HG02938 (cell line): ENCODE data around the gene ANO10.
"Not testable (repeated sequence)": the region's sequence is repeated elsewhere in the genome, so short reads cannot be mapped to it uniquely, and the experiment has no call there.

ENCODE experiments used
- ATAC-seq: cut with Tn5 transposase; IDR thresholded peaks from one replicate; pipeline ENCODE4 v1.9.1; 2021; ENCODE audit warnings: mild to moderate bottlenecking, moderate library complexity; ENCODE audit not compliant: unreplicated experiment

Gene ANO10

DNA sequence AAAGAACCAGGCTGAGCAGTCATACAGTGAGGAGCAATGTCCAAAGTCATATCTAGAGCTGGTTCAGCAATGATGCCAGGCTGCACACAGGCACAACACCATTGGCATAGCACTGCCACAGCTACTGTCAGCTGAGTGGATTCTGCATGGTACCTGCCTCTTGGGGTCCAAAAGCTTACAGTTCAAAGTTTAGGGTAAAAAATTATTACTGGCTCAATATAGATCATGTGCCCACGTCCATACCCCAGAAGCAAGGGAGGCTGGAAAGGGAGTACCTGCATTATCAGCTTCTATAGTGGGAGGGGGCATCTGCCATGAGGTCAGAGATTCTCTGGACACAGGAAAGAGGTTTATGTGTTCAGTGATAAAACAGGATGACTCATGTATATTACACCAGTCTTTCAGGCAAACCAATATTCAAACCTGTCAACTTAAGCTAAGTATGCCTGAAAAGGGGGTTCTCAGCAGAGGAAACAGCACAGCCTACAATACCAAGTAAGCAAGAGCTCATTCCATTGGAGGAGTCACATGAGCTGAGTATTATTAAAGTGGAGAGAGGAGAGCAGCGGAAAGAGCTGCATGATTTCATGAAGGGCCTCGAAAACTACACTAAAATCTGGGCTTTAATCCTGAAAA is 99.0 kb downstream of the ANO10 start:
- ATAC-seq = no peak

DNA sequence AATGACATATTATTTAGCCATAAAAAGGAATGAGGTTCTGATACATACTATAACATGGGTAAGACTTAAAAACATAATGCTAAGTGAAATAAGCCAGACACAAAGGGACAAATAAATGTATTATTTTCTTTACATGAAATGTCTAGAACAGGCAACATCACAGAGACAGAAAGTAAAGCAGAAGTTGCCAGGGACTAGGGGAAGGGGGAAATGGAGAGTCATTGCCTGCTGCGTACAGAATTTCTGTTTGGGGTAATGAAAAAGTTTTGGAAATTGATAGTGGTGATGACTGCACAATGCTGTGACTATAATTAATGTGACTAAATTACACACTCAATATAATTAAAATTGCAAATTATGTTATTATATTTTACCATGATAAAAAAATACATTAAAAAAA is 99.9 kb downstream of the ANO10 start:
- no peak for ATAC-seq

DNA sequence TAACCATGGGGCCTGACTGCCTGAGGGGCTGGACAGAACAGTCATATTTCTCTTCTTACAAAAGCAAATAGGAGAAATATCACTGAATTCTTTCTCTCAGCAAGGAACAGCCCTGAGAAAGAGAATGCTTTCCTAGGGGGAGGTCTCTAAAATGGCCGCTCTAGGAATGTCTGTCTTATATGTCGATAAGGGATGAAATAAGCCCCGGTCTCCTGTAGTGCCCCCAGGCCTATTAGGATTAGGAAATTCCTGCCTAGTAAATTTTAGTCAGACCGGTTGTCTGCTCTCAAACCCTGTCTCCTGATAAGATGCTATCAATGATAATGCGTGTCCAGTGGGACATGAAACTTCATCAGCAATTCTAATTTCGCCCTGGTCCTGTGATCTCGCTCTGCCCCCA is 103.3 kb downstream of the ANO10 start:
- ATAC-seq = not testable (repeated sequence)

DNA sequence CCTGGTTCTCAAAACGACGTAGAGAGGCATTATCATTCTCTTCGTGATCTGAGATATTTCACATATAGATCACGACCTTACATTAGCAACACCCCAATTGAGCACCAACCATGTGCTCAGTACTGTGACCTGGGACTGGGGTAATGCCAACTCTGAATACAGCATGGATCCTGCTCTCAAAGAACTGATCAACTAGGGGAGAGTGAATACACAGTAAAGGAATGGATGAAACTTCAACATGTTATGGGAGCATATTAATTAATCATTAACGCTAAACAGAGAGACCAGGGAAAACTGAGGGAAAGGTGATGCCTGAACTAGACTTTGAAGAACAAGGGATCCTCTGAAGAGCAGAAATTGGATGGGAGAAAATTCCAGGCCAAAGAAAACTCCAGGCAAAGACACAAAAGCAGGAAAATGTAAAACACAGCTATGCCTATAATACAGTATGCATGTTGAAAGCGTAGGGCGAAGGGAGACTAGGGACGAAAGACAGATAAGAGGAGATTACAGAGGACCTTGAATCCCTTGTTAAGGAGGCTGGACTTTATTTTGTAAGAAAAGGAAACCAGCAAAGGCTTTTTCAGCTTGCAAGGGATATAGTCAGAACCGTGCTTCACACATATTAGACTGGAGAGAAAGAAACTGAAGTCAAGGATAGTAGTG is 105.7 kb downstream of the ANO10 start:
- no peak for ATAC-seq

DNA sequence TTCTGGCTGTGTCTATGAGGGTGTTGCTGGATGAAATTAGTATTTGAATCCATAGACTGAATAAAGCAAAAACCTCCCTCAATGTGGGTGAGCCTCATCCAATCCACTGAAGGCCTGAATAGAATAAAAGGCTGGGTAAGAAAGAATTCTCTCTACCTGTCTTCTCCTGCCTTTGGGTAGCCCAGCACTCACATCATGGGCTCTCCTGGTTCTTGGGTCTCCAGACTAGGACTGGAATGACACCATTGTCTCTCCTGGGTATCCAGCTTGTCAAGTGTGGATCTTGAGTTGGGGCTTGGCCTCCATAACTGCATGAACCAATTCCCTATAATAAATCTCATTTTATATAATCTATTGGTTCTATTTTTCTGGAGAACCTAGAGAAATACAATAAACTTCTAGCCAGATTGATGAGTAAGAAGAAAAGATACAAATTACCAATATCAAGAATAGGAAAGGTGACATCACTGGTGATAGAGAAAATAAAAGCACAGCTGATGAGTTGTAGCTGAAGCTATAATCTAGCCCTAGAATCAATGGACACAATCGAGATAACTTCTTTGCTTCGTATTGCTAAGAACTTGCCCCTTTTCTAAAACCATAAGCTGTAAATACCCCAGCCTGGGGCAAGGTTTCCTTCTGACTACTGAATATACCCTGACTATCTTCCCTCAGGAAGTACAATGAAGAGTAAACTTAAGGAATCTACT is 106.4 kb downstream of the ANO10 start:
- no peak for ATAC-seq

DNA sequence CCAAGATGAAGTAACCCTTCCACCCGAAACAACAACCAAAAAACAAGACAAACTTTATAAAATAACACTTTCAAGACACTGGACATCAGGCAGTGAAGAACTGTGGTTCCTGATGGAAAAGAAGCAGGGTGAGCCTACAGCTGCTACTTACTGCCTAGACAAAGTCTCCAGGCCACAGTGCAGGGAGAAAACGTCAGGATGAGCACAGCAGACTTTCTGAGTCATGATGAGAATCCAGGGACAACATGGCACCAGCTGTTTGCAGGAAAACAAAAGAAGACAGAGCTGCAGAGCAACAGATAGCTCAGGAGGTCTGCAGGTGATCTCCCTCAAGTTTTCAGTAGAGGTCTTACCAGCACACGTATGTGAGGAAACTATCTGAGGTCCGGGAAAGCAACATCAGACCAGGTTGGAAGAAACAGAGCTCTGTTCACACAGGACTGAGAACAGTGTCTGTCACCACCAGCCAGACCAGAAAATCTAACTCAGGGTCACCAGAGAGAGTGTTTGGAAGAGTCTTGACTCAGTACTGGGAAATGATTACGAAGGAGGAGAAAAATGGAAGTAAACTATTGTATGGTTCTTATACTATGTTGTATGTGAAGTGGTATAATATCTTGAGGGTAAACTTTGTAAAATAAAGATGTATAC is 108.9 kb downstream of the ANO10 start:
- no peak for ATAC-seq

DNA sequence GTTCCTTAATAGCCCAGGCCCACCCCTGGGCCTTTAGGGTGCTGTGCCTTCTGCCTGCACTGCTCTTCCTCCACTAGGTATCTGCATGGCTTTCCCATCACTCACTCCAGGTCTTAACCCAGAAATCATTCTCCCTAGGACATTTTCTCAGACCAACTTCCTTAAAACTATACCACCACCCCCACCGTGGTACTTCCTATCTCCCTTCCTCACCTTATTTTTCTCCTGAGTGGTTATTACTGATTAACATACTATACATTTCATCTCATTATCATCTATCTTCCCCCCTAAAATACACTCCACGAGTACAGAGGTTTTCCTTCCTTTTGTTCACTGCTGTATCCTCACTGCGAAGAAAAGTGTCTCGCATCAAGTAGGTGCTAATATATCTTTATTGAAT is 115.2 kb downstream of the ANO10 start:
- no peak for ATAC-seq

DNA sequence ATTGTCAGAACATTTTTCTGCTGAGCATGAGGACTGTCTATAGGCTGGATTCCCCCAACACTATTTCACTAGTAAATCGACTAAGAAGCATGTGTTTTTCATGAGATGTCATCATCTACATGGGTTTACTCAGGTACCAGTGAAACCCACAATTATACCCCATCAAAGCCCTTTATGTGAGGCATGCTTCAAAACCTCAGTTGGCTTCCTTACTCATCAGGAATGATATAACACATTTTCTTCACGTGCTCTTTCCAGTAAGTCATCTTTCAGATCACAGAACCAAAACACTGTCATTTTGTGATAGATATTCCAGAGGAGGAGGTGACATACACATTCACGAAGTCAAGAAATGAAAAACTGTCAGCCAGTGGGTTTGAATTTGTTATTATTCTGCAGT is 116.5 kb downstream of the ANO10 start:
- no peak for ATAC-seq

DNA sequence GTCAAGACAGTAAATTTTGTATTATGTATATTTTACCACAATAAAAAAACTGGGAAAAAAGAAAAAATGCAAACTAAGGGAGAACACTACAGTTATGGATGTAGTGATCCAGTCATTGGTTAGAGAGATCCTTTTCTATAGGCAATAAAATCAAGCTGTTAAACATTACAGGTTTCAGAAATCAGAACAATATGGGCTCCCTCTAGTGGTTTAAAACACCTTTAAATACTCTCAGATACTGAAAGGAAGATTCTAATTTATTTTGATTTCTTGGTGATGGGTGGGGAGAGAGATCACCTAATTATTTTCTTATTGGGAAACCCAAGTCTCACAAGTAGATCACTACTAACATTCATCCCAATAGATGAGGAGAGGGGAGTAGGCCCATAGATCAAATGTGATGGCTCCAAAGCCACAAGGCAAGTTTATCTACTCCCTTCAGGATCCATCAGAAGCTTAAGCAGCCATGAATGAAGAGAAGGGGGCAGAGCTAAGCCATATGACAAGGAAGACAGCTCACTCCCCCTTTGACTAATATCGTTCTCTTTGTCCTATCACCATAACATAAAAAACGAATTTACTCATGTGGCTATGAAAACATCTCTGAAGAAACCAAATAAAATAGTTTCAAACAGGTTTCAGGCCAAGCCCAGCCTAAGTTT is 118.6 kb downstream of the ANO10 start:
- no peak for ATAC-seq

DNA sequence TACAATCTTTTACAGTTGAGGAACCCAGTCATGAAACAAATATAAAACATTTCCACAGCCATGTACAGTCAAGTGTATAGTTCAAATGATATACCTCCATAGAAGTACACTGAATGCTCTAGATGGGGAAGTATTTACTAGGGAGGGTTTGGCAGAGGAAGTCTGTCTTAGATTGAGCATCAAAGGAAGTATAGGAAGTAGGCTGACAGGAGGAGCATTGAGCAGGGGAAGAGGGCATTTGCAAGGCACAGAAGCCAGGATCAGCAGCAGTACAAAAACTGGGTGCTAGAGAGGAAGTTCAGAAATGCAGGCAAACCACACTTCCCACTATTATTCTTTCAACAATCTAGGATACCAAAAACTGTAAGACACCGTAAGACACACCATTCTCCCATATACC is 122.6 kb downstream of the ANO10 start:
- no peak for ATAC-seq

DNA sequence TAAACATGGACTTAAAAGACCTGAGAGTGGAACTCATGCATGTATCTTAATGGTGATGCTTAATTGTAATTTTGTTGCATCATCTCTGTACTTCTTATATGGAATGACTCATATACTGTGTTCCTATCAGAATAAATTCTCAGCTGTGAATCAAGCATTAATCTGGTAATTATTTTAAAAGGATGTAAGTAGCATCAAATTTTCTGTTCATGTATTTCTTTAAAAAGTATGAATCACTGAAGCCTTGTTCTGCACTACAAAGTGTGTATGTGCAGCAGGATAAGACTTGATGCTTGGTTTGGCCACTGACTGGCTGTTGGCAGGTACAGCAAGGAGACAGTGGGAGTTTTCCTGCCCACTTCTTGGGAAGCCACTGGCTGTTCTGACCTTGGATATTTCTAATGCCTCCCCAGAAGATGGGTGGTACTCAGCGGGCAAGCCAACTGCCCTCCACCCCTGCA is 123.9 kb downstream of the ANO10 start:
- ATAC-seq = no peak

DNA sequence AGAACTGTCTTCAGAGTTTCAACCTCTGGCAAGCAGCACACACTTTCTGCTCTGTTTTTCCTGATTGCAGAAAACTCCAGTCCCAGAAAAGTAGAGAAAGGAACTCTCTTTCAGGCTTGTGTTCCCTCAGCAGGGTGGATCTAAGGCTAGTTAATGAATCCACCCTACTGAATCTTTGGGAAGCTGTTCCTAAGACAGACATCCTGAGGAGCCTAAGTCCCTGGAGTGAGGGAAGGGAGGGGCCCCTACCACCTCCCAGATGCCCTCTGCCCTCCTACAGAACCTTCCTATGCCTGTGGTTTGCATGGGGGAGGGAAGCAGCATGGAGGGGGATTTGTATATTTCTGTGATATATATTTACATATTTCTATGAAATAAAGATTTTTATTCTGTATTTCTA is 124.4 kb downstream of the ANO10 start:
- no peak for ATAC-seq

DNA sequence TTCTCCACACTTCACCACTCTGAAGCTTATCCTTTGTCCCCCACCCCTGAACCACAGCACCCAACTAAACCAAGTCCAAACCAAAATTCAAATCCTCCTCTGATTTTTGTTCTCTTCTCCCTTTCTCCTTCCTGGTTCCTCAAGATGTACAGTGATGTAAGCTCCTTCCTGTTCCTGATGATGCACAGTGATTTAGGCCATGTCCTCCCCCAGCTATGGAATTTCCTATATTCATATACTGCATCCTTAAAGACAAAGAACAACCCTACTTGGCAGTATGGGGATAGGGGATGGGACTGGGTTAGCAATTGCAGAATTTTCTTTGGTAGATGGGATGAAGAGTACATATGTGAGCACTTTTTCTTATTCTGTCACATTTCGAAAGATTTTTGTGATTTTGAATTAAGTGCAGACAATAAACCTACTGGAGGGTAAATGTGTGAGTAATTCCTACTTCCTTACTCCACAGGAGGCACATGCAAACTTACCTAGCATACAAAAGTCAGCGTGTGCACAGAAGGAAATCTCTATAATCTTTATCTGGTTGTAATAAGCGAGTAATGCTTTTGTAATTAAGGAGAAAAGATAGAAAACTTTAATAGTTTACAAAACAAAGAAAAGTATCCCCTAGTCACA is 125.0 kb downstream of the ANO10 start:
- no peak for ATAC-seq

DNA sequence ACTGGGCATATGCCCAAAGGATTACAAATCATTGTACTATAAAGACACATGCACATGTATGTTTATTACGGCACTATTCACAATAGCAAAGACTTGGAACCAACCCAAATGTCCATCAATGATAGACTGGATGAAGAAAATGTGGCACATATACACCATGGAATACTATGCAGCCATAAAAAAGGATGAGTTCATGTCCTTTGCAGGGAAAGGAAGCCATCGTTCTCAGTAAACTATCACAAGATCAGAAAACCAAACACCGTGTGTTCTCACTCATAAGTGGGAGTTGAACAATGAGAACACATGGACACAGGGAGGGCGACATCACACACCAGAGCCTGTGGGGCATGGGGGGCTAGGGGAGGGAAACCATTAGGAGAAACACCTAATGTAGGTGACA is 128.9 kb downstream of the ANO10 start:
- not testable (repeated sequence) for ATAC-seq

DNA sequence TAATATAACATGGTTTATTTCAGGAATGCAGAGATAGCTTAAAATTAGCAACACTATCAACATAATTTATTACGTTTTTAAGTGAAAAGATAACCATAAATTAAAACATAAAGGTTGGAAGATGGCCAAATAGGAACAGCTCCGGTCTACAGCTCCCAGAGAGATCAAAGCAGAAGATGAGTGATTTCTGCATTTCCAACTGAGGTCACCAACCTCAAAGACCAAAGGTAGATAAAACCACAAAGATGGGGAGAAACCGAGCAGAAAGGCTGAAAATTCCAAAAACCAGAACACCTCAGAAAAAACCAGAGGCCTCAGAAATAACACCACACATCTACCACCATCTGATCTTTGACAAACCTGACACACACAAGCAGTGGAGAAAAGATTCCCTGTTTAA is 130.0 kb downstream of the ANO10 start:
- ATAC-seq = not testable (repeated sequence)

DNA sequence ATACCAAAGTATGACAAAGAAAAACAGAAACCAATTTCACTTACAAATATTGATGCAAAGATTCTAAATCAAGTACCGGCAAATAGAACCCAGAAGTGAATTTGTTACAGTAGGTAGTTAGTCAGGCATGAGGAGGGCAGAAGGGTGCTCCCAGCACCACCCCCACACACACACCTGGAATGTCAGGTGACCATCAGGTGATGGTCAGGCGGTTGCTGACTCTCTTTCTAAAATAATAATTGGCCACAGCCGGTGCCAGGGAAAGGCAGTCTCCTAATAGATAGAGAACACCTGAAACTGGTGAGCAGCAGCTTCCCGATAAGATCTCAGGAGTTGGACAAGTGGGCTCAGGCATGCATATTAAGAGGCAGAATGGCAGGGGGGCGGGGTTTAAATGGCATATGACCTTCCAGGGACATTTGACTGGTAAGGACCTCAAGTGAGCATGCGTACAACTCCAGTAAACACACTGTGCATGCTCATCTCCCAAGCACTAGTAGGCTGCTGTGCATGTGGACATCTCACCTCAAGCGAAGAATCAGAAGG is 131.1 kb downstream of the ANO10 start:
- no peak for ATAC-seq

DNA sequence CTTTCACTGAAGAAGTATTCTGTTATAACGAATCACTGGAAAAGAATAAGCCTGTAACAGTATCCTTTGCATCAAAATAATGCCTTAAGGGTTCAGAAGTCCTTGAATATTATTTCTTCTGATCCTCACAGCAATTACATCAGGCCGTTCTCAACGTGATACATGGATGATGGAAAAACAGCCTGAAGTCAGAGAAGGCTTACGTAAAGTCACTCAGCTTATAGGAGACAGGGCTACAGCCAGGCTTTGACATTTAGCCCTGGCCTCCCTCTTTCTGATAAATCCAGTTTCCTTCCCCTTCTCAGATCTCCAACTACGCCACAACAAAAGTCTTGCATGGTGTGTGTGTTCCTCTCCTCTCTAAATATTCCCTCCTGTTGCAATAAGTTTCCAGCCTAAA is 131.9 kb downstream of the ANO10 start:
- ATAC-seq = no peak

DNA sequence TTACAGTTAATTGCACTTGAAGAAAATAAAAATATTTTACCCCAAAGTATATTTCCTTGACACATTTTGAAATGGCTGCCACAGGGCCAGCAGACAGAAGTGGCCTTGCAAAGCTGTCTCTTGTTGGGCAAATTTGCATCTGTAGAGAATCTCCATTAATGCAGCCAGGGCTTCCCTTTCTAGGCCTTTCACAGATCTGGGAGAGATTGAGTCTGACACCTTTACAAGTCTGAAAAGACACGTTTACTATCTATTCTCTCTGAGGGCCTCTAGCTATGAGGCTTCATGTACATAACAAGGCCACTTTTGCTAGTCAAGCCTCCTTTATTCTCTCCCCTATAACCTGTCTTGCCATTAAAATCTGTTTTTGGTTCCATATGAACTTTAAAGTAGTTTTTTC is 135.9 kb downstream of the ANO10 start:
- no peak for ATAC-seq

DNA sequence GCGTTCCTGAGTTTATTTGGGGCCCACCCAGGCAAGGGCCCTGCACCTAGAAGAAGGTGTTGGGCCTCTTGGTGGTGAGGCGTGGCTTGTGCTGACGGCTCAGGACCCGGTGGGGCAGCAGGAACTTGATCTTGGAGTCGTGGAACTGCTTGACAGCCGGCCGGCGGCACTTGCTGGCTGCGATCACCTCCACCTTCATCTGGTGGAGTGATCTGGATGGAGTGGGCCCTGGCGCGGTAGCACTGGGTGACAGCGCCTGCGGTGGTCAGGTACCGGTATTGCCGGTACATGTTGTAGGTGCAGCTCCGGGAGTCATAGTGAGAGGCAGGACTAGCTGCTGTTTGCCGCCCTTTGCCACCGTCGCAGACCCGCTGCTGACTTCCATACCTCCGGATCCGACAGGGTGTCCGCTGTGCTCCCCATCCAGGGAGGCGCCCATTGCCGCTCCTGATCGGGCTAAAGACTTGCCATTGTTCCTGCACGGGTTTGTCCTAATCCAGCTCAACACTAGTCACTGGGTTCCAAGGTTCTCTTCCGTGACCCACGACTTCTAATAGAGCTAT is 136.8 kb downstream of the ANO10 start:
- ATAC-seq = no peak

DNA sequence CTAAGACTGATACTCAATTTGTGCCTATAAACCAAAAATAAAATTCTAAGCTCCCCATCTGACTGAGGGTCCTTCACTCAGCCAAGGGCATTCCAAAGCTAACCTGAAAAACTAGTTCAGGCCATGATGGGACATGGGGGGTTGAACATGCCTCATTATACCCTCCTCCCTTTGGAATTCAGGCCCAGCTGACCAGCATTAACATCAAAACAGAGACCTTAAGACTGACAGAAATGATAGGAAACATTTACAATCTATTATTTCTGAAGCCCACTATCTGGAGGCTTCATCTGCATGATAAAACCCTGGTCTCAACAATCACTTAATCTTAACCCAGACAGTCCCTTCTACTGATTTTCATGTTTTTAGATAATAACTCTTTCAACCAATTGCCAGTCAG is 140.4 kb downstream of the ANO10 start:
- ATAC-seq = no peak
